H9 (cell line): ENCODE results near the gene GAS5. TPM values are rescaled to one million over a fixed set of nuclear protein-coding genes. Genes with fewer than 3 reads are reported as not detected.

Experiments used
- DNase-seq: peaks from one replicate; pipeline ENCODE4 v3.0.0-alpha.2; 2017
- H2AFZ ChIP-seq: one replicate; pipeline ENCODE4 v1.6.1; 2013; ENCODE audit warnings: mild to moderate bottlenecking, low read length, control low read depth, moderate library complexity
- H2AK5ac ChIP-seq: 2 replicates; pipeline ENCODE4 v1.6.1; 2013; ENCODE audit warnings: low read length, control low read depth, mixed read lengths; ENCODE audit not compliant: insufficient read length
- H2BK120ac ChIP-seq: one replicate; pipeline ENCODE4 v1.6.1; 2013; ENCODE audit warnings: low read depth, mild to moderate bottlenecking, low read length, control low read depth, inconsistent platforms; ENCODE audit not compliant: poor library complexity, severe bottlenecking
- H2BK12ac ChIP-seq: 2 replicates; pipeline ENCODE4 v1.6.1; 2013; ENCODE audit warnings: low read length, control low read depth, mixed read lengths, low read depth; ENCODE audit not compliant: insufficient read length
- H2BK15ac ChIP-seq: 2 replicates; pipeline ENCODE4 v1.6.1; 2013; ENCODE audit warnings: low read depth, low read length, control low read depth
- H2BK20ac ChIP-seq: one replicate; pipeline ENCODE4 v1.6.1; 2013; ENCODE audit warnings: low read depth, mild to moderate bottlenecking, low read length, control low read depth, inconsistent platforms; ENCODE audit not compliant: poor library complexity, severe bottlenecking
- H2BK5ac ChIP-seq: 2 replicates; pipeline ENCODE4 v1.6.1; 2013; ENCODE audit warnings: low read length, control low read depth, mixed read lengths; ENCODE audit not compliant: insufficient read length
- H3K14ac ChIP-seq: 2 replicates; pipeline ENCODE4 v1.6.1; 2013; ENCODE audit warnings: low read length, control low read depth; ENCODE audit not compliant: insufficient read depth
- H3K18ac ChIP-seq: 2 replicates; pipeline ENCODE4 v1.6.1; 2013; ENCODE audit warnings: low read depth, mild to moderate bottlenecking, mixed read lengths, low read length, control low read depth; ENCODE audit not compliant: insufficient read length
- H3K23ac ChIP-seq: 2 replicates; pipeline ENCODE4 v1.6.1; 2013; ENCODE audit warnings: low read length, control low read depth, mixed read lengths, low read depth; ENCODE audit not compliant: insufficient read length
- H3K23me2 ChIP-seq: 2 replicates; pipeline ENCODE4 v1.6.1; 2013; ENCODE audit warnings: low read depth, mild to moderate bottlenecking, mixed read lengths, low read length, control low read depth; ENCODE audit not compliant: insufficient read length, poor library complexity, severe bottlenecking
- H3K27ac ChIP-seq: 2 replicates; pipeline ENCODE4 v1.5.1; 2013; ENCODE audit warnings: low read length, control low read depth, mixed read lengths, low read depth; ENCODE audit not compliant: insufficient read length
- H3K27me3 ChIP-seq: 2 replicates; pipeline ENCODE4 v1.6.1; 2013; ENCODE audit warnings: low read length, control low read depth, inconsistent platforms; ENCODE audit not compliant: insufficient read depth
- H3K4ac ChIP-seq: 2 replicates; pipeline ENCODE4 v1.6.1; 2013; ENCODE audit warnings: low read depth, mild to moderate bottlenecking, control low read depth, inconsistent platforms, low read length, moderate library complexity
- H3K4me1 ChIP-seq: 2 replicates; pipeline ENCODE4 v1.6.1; 2013; ENCODE audit warnings: low read length, control low read depth, inconsistent platforms; ENCODE audit not compliant: insufficient read depth
- H3K4me2 ChIP-seq: 2 replicates; pipeline ENCODE4 v1.6.1; 2013; ENCODE audit warnings: low read length, control low read depth, mixed read lengths; ENCODE audit not compliant: insufficient read length, insufficient read depth
- H3K56ac ChIP-seq: 2 replicates; pipeline ENCODE4 v1.6.1; 2013; ENCODE audit warnings: low read depth, mild to moderate bottlenecking, mixed read lengths, low read length, control low read depth; ENCODE audit not compliant: insufficient read length
- H3K79me1 ChIP-seq: 2 replicates; pipeline ENCODE4 v1.6.1; 2013; ENCODE audit warnings: low read depth, mild to moderate bottlenecking, moderate library complexity, low read length, control low read depth, inconsistent platforms; ENCODE audit not compliant: insufficient read depth, poor library complexity, severe bottlenecking
- H3K79me2 ChIP-seq: 2 replicates; pipeline ENCODE4 v1.6.1; 2013; ENCODE audit warnings: low read length, control low read depth, inconsistent platforms; ENCODE audit not compliant: insufficient read depth
- H3K9ac ChIP-seq: 2 replicates; pipeline ENCODE4 v1.6.1; 2013; ENCODE audit warnings: low read length, control low read depth, mixed read lengths; ENCODE audit not compliant: insufficient read length; ENCODE audit errors: extremely low read depth
- H3K9me3 ChIP-seq: one replicate; pipeline ENCODE4 v1.6.1; 2013; ENCODE audit warnings: low read depth, low read length, inconsistent platforms; ENCODE audit not compliant: control insufficient read depth
- H3T11ph ChIP-seq: one replicate; pipeline ENCODE4 v1.6.1; 2013; ENCODE audit warnings: mild to moderate bottlenecking, low read length, control low read depth, inconsistent platforms
- H4K20me1 ChIP-seq: one replicate; pipeline ENCODE4 v1.6.1; 2013; ENCODE audit not compliant: control insufficient read depth, insufficient read length, insufficient read depth
- H4K5ac ChIP-seq: 2 replicates; pipeline ENCODE4 v1.6.1; 2013; ENCODE audit warnings: low read depth, mild to moderate bottlenecking, mixed read lengths, low read length, control low read depth; ENCODE audit not compliant: insufficient read length
- H4K8ac ChIP-seq: replicated peaks from 2 replicates; pipeline ENCODE4 v1.6.1; 2013; ENCODE audit warnings: low read length, control low read depth, mixed read lengths, low read depth; ENCODE audit not compliant: insufficient read length
- H4K91ac ChIP-seq: 2 replicates; pipeline ENCODE4 v1.6.1; 2013; ENCODE audit warnings: low read depth, mild to moderate bottlenecking, moderate library complexity, mixed read lengths, low read length, control low read depth; ENCODE audit not compliant: insufficient read length
- H3K27ac Mint-ChIP-seq, 3 experiments: 2 replicates in 2 of 3; 3 replicates in 1 of 3; pipeline ENCODE4 v1.8.0; 2020 to 2021; ENCODE audit warnings: mixed read lengths in 3 of 3, mild to moderate bottlenecking in 1 of 3, moderate library complexity in 1 of 3
- H3K27me3 Mint-ChIP-seq: 2 replicates; pipeline ENCODE4 v1.8.0; 2021; ENCODE audit warnings: low read depth, mild to moderate bottlenecking, moderate library complexity, mixed read lengths
- H3K36me3 Mint-ChIP-seq, 3 experiments: 2 replicates in 2 of 3; 3 replicates in 1 of 3; pipeline ENCODE4 v1.8.0; 2020 to 2021; ENCODE audit warnings: low read depth in 3 of 3, mixed read lengths in 3 of 3; ENCODE audit not compliant: insufficient read depth in 1 of 3
- H3K4me1 Mint-ChIP-seq, 2 experiments: 2 replicates each; pipeline ENCODE4 v1.8.0; 2020; ENCODE audit warnings: mixed read lengths in 2 of 2
- H3K4me3 Mint-ChIP-seq, 2 experiments: 2 replicates in 1 of 2; 3 replicates in 1 of 2; pipeline ENCODE4 v1.8.0; 2020 to 2021; ENCODE audit warnings: mild to moderate bottlenecking in 2 of 2, mixed read lengths in 2 of 2, moderate library complexity in 1 of 2
- H3K9me3 Mint-ChIP-seq, 2 experiments: 2 replicates in 1 of 2; 3 replicates in 1 of 2; pipeline ENCODE4 v1.8.0; 2020; ENCODE audit warnings: mild to moderate bottlenecking in 2 of 2, mixed read lengths in 2 of 2, moderate library complexity in 1 of 2
- CTCF ChIP-seq: fragments of 200-600 bp; sonication (generic); conservative IDR thresholded peaks from 3 replicates; pipeline ENCODE4 v1.8.0; 2021; ENCODE audit warnings: antibody characterized with exemption, mild to moderate bottlenecking
- WGBS: extraction: QIAGEN DNeasy Blood & Tissue Kit; methylation state at CpG from one replicate; pipeline ENCODE4 v1.1.7; 2013; ENCODE audit warnings: missing lambda C conversion rate, low lambda C conversion rate, mixed read lengths; ENCODE audit not compliant: insufficient read length; ENCODE audit errors: extremely low coverage; 5-methylcytosine and 5-hydroxymethylcytosine counted together
- total RNA-seq: library from RNA; stranded (reverse); gene quantifications from 2 replicates; pipeline ENCODE4 v1.2.1, GENCODE V29; 2021

GAS5 gene
- total RNA-seq, 1 experiment from 2014 or later, result 690 TPM

- Histone ChIP-seq H4K8ac (no peak overlapping the region), H3K4me1 (no peaks in the 10 kb centered on the region), H2BK120ac (no peak overlapping the region), H2BK15ac (no peak overlapping the region), H2BK20ac (no peak overlapping the region), H3K18ac (no peak overlapping the region), H3K27ac (no peak overlapping the region), H4K91ac (no peak overlapping the region), H3K9ac (no peak overlapping the region), H3K4me2 (no peak overlapping the region), H3K14ac (no peak overlapping the region), H3T11ph (no peak overlapping the region), H3K79me1 (no peaks in the 10 kb centered on the region), H3K56ac (no peak overlapping the region), H4K5ac (no peak overlapping the region), H2BK12ac (no peak overlapping the region), H3K9me3 (no peaks in the 10 kb centered on the region), H3K79me2 (no peaks in the 10 kb centered on the region), H3K27me3 (no peaks in the 10 kb centered on the region), H2AK5ac (no peak overlapping the region), H2AFZ (no peak overlapping the region), H3K23ac (no peak overlapping the region), H4K20me1 (no peaks in the 10 kb centered on the region), H2BK5ac (no peak overlapping the region), H3K4ac (no peak overlapping the region), H3K23me2 (no peaks in the 10 kb centered on the region)
- peaks cover 3% of the 10 kb centered on the region; the same call in 1 of the 2 replicates for H3K27me3 Mint-ChIP-seq
- no peaks in the 10 kb centered on the region for H3K4me1 Mint-ChIP-seq
- no peak for DNase-seq
- no peak overlapping the region for H3K4me3 Mint-ChIP-seq
- H3K27ac Mint-ChIP-seq, result no peak overlapping the region
- H3K9me3 Mint-ChIP-seq, result no peaks in the 10 kb centered on the region
- WGBS, result no CpG with 5 or more reads among the region's 2 CpGs
- H3K36me3 Mint-ChIP-seq, result no peaks in the 10 kb centered on the region
- TF ChIP-seq CTCF, result no peak
Observed at GRCh38 chr1:173915596-173915995, 47.8 kb upstream of the GAS5 start.
